Measurements from ENCODE around the gene SGMS2.

DNA sequence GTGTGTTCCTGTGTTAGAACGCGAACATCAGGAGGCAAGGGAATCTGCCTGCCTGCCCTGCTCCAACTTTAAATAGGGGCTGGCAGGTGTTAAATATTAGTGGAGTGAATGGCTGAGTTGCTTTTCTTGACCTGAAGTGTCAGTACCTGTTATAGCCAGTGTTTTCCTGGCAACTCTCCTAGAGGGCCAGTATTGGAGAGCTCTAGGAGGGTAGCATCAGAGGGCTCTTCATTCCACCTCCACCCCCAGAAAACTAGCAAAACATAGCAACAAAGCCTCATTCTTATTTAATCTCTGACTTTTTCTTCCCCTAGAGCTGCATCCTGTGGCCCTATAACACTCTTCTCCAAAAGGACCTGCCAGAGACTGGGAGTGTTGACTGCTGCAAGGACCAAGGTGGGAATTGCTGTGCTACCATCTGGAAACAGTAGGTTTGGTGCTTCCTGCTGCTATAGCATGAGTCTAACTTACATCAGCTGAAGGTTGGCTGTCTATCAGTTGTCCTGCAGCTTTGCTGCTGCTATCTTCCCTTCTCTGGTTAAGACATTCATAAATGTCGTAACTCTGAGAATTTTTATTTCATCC is 33.5 kb downstream of the SGMS2 start:
- TF ChIP-seq, protein P1, sequence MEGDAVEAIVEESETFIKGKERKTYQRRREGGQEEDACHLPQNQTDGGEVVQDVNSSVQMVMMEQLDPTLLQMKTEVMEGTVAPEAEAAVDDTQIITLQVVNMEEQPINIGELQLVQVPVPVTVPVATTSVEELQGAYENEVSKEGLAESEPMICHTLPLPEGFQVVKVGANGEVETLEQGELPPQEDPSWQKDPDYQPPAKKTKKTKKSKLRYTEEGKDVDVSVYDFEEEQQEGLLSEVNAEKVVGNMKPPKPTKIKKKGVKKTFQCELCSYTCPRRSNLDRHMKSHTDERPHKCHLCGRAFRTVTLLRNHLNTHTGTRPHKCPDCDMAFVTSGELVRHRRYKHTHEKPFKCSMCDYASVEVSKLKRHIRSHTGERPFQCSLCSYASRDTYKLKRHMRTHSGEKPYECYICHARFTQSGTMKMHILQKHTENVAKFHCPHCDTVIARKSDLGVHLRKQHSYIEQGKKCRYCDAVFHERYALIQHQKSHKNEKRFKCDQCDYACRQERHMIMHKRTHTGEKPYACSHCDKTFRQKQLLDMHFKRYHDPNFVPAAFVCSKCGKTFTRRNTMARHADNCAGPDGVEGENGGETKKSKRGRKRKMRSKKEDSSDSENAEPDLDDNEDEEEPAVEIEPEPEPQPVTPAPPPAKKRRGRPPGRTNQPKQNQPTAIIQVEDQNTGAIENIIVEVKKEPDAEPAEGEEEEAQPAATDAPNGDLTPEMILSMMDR (IDR thresholded peaks at IDR 0.05) = no peak
- no peak for TF ChIP-seq POLR2AphosphoS5 (IDR thresholded peaks at IDR 0.05)

Measured in breast epithelium (tissue), 3 donors.